HCT116 (cell line): ENCODE results near the gene ANP32D. TPM values are rescaled to one million over a fixed set of nuclear protein-coding genes. Genes with fewer than 3 reads are reported as not detected.

Source experiments
- ATAC-seq: fragments of 200-7000 bp; cut with Tn5 transposase; 2 replicates; pipeline ENCODE4 v1.9.1; 2020; ENCODE audit warnings: mild to moderate bottlenecking, moderate library complexity
- BruUV-seq: library from RNA; stranded (reverse); fragments of 400-500 nt; replicated peaks from 2 replicates; lab custom pipeline; 2021; lab: Mats Ljungman, UMichigan
- CTCF ChIA-PET: fragments of 300-600 bp; sonication (Branson Sonifier 250); formaldehyde crosslinking; loops from one replicate; lab custom pipeline; 2021; ENCODE audit warnings: antibody characterized with exemption; lab: Charles Lee
- POLR2A ChIA-PET: fragments of 300-600, 350-600 bp; sonication (Branson Sonifier 250); formaldehyde crosslinking; loops from one replicate; lab custom pipeline; 2021; ENCODE audit warnings: antibody characterized with exemption; lab: Charles Lee
- RAD21 ChIA-PET, 2 experiments: fragments of 300-600 bp; sonication (Branson Sonifier 250); formaldehyde crosslinking; loops; one replicate each; lab custom pipeline; 2023; ENCODE audit warnings: low total read pairs in 2 of 2; ENCODE audit not compliant: uncharacterized antibody in 2 of 2, unreplicated experiment in 2 of 2, low non-redundant PET in 1 of 2; lab: Charles Lee
- DNase-seq: peaks from one replicate; pipeline ENCODE4 v3.0.0-alpha.2; 2010; ENCODE audit warnings: low read depth, low spot score
- H2AFZ ChIP-seq: fragments of 200-600 bp; shearing (Covaris generic), sonication (generic); 2 replicates; pipeline ENCODE4 v1.6.1; 2017; ENCODE audit warnings: low read depth, mixed run types, mixed read lengths, antibody characterized with exemption, low read length; ENCODE audit not compliant: poor library complexity, severe bottlenecking
- H3K27ac ChIP-seq: 2 replicates; pipeline ENCODE4 v1.5.1; 2012; ENCODE audit warnings: low read depth, low read length
- H3K27me3 ChIP-seq: fragments of 200-600 bp; sonication (generic); 2 replicates; pipeline ENCODE4 v1.6.1; 2016; ENCODE audit warnings: mixed run types, low read length, mixed read lengths; ENCODE audit not compliant: insufficient read depth
- H3K36me3 ChIP-seq, 2 experiments: fragments of 200-500 bp in 1 of 2; fragments of 200-600 bp in 1 of 2; sonication (Bioruptor generic) in 1 of 2; sonication (generic) in 1 of 2; 2 replicates each; pipeline versions ENCODE4 v1.5.1 to v1.6.1; 2014 to 2016; ENCODE audit warnings: low read length in 2 of 2, inconsistent platforms in 1 of 2, mixed read lengths in 1 of 2, mixed run types in 1 of 2; ENCODE audit not compliant: insufficient read depth in 2 of 2, control insufficient read depth in 1 of 2
- H3K4me1 ChIP-seq, 2 experiments: fragments of 200-600 bp in 1 of 2; sonication (generic) in 1 of 2; 2 replicates each; pipeline versions ENCODE4 v1.5.1 to v1.6.1; 2012 to 2017; ENCODE audit warnings: low read length in 2 of 2, inconsistent platforms in 1 of 2, mild to moderate bottlenecking in 1 of 2, mixed read lengths in 1 of 2, mixed run types in 1 of 2, moderate library complexity in 1 of 2; ENCODE audit not compliant: insufficient read depth in 2 of 2, control insufficient read depth in 1 of 2
- H3K4me2 ChIP-seq: fragments of 200-600 bp; sonication (generic); 2 replicates; pipeline ENCODE4 v1.6.1; 2017; ENCODE audit warnings: mixed run types, low read length, mixed read lengths
- H3K4me3 ChIP-seq, 2 experiments: fragments of 200-600 bp in 1 of 2; sonication (generic) in 1 of 2; replicated peaks in 1 of 2; 2 replicates each; pipeline ENCODE4 v1.5.1; 2011 to 2016; ENCODE audit warnings: low read length in 2 of 2, control low read depth in 1 of 2, low read depth in 1 of 2, mild to moderate bottlenecking in 1 of 2, mixed read lengths in 1 of 2, mixed run types in 1 of 2
- H3K79me2 ChIP-seq: fragments of 200-600 bp; sonication (generic); 2 replicates; pipeline ENCODE4 v1.6.1; 2017; ENCODE audit warnings: mild to moderate bottlenecking, mixed run types, low read length, moderate library complexity, mixed read lengths; ENCODE audit not compliant: insufficient read depth
- H3K9ac ChIP-seq: fragments of 200-600 bp; sonication (generic); 2 replicates; pipeline ENCODE4 v1.6.1; 2016; ENCODE audit warnings: low read length, mixed read lengths
- H3K9me2 ChIP-seq: fragments of 200-600 bp; sonication (generic), shearing (Covaris generic); 2 replicates; pipeline ENCODE4 v1.6.1; 2017; ENCODE audit warnings: mixed run types, mild to moderate bottlenecking, moderate library complexity; ENCODE audit not compliant: insufficient read depth
- H3K9me3 ChIP-seq, 2 experiments: fragments of 200-500 bp in 1 of 2; fragments of 200-600 bp in 1 of 2; sonication (Bioruptor generic) in 1 of 2; sonication (generic) in 1 of 2; 2 replicates each; pipeline ENCODE4 v1.6.1; 2014 to 2017; ENCODE audit warnings: low read length in 2 of 2, mixed read lengths in 2 of 2, inconsistent platforms in 1 of 2, low read depth in 1 of 2, mild to moderate bottlenecking in 1 of 2, mixed run types in 1 of 2, moderate library complexity in 1 of 2; ENCODE audit not compliant: control insufficient read depth in 1 of 2, insufficient read depth in 1 of 2
- H4K20me1 ChIP-seq: fragments of 200-600 bp; sonication (generic), shearing (Covaris generic); 2 replicates; pipeline ENCODE4 v1.6.1; 2017; ENCODE audit warnings: mixed run types, mild to moderate bottlenecking, moderate library complexity; ENCODE audit not compliant: insufficient read depth
- CBX3 ChIP-seq: IDR thresholded peaks from 2 replicates; pipeline ENCODE4 v1.6.1; 2012; ENCODE audit warnings: low read depth
- CEBPB ChIP-seq: IDR thresholded peaks from 2 replicates; pipeline ENCODE4 v1.6.1; 2012; ENCODE audit warnings: low read depth
- ELF1 ChIP-seq: IDR thresholded peaks from 2 replicates; pipeline ENCODE4 v1.6.1; 2012; ENCODE audit warnings: low read depth, borderline replicate concordance
- EZH2 ChIP-seq: fragments of 200-600 bp; sonication (generic); IDR thresholded peaks from 2 replicates; pipeline ENCODE4 v1.6.1; 2017; ENCODE audit warnings: antibody characterized with exemption, mixed run types
- EZH2phosphoT487 ChIP-seq: fragments of 200-600 bp; IDR thresholded peaks from 2 replicates; pipeline ENCODE4 v1.6.1; 2018; ENCODE audit warnings: antibody characterized with exemption, borderline replicate concordance
- JUND ChIP-seq: IDR thresholded peaks from 2 replicates; pipeline ENCODE4 v1.6.1; 2012
- POLR2A ChIP-seq: IDR thresholded peaks from 2 replicates; pipeline ENCODE4 v1.7.0; 2011; ENCODE audit warnings: borderline replicate concordance; ENCODE audit not compliant: insufficient read depth, insufficient read length; ENCODE audit errors: extremely low read depth
- POLR2AphosphoS5 ChIP-seq: IDR thresholded peaks from 2 replicates; pipeline ENCODE4 v1.6.1; 2011; ENCODE audit warnings: mild to moderate bottlenecking, low read depth, low read length, moderate library complexity
- RAD21 ChIP-seq: IDR thresholded peaks from 2 replicates; pipeline ENCODE4 v1.6.1; 2012; ENCODE audit warnings: low read depth, mild to moderate bottlenecking
- SIN3A ChIP-seq: IDR thresholded peaks from 2 replicates; pipeline ENCODE4 v1.6.1; 2012; ENCODE audit warnings: low read depth
- SP1 ChIP-seq: IDR thresholded peaks from 2 replicates; pipeline ENCODE4 v1.6.1; 2012; ENCODE audit warnings: low read depth
- SRF ChIP-seq: IDR thresholded peaks from 2 replicates; pipeline ENCODE4 v1.6.1; 2012; ENCODE audit warnings: low read depth
- TCF7L2 ChIP-seq: IDR thresholded peaks from 2 replicates; pipeline ENCODE4 v1.7.0; 2011; ENCODE audit warnings: borderline replicate concordance, inconsistent platforms; ENCODE audit not compliant: insufficient read depth, insufficient read length; ENCODE audit errors: extremely low read depth
- YY1 ChIP-seq: IDR thresholded peaks from 2 replicates; pipeline ENCODE4 v1.6.1; 2011; ENCODE audit warnings: low read length, low read depth, moderate library complexity, mild to moderate bottlenecking; ENCODE audit not compliant: insufficient replicate concordance; ENCODE audit errors: extremely low read depth
- ZFX ChIP-seq: fragments of 450-650 bp; IDR thresholded peaks from 2 replicates; pipeline ENCODE4 v1.6.1; 2017
- ZNF274 ChIP-seq: fragments of 200-500 bp; sonication (Bioruptor generic); IDR thresholded peaks from 2 replicates; pipeline ENCODE4 v1.6.1; 2014; ENCODE audit warnings: mild to moderate bottlenecking, low read depth, low read length, inconsistent platforms
- intact Hi-C: fragments of 100-400 bp; cut with micrococcal nuclease; formaldehyde crosslinking; loops from 2 replicates; pipeline ENCODE4 v1.10.0; 2022
- total RNA-seq: library from RNA; stranded (reverse); gene quantifications from one replicate; pipeline ENCODE4 v1.2.1, GENCODE V29; 2021; ENCODE audit not compliant: unreplicated experiment
- TF ChIP-seq, protein P1 (sequence below): IDR thresholded peaks from 2 replicates; pipeline ENCODE4 v1.6.1; 2012
- TF ChIP-seq, protein P2 (sequence below): IDR thresholded peaks from 2 replicates; pipeline ENCODE4 v1.6.1; 2012
- TF ChIP-seq, protein P3 (sequence below): IDR thresholded peaks from 2 replicates; pipeline ENCODE4 v1.6.1; 2011; ENCODE audit warnings: mild to moderate bottlenecking, low read length, moderate library complexity; ENCODE audit not compliant: insufficient replicate concordance; ENCODE audit errors: extremely low read depth

ANP32D gene
- total RNA-seq, 1 experiment from 2014 or later, result not detected

DNA sequence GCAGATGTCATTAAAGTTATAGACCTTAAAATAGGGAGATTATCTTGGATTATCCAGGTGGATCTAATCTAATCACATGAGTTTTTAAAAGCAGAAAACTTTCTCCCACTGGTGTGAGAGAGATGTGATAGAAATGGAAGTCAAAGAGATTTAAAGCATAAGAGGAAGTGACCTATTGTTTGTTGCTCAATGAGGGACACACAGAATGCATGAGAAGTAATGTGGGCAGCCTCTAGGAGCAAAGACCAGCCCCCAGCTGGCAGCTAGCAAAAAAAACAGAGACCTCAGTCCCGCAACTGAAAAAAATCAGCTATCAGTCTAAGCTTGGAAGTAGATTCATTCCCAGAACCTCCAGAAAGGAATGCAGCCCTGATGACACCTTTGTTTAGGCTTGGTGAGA is 24.6 kb upstream of the ANP32D start:
- Histone ChIP-seq H3K36me3 (no peaks in the 10 kb centered on the region), H3K4me3 (no peak overlapping the region), H3K27me3 (no peaks in the 10 kb centered on the region), H3K79me2 (no peaks in the 10 kb centered on the region), H4K20me1 (no peaks in the 10 kb centered on the region), H3K4me2 (no peak overlapping the region), H2AFZ (no peak overlapping the region), H3K4me1 (no peaks in the 10 kb centered on the region), H3K9me3 (no peaks in the 10 kb centered on the region; a peak in 1 of 4 replicates), H3K9me2 (no peaks in the 10 kb centered on the region), H3K9ac (no peak overlapping the region), H3K27ac (no peak overlapping the region)
- intact Hi-C loops, result no loop called here
- RAD21 ChIA-PET, result no interaction called here
- POLR2A ChIA-PET, result no interaction called here
- BruUV-seq, result no TSS peak
- TF ChIP-seq YY1 (no peak), ZNF274 (no peak), SIN3A (no peak), POLR2AphosphoS5 (no peak), RAD21 (no peak)
- TF ChIP-seq, protein P1, sequence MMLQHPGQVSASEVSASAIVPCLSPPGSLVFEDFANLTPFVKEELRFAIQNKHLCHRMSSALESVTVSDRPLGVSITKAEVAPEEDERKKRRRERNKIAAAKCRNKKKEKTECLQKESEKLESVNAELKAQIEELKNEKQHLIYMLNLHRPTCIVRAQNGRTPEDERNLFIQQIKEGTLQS, result no peak
- TF ChIP-seq, protein P2, sequence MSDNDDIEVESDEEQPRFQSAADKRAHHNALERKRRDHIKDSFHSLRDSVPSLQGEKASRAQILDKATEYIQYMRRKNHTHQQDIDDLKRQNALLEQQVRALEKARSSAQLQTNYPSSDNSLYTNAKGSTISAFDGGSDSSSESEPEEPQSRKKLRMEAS, result no peak
- CTCF ChIA-PET, result no interaction called here
- DNase-seq, result no peak
- ATAC-seq, result no peak

DNA sequence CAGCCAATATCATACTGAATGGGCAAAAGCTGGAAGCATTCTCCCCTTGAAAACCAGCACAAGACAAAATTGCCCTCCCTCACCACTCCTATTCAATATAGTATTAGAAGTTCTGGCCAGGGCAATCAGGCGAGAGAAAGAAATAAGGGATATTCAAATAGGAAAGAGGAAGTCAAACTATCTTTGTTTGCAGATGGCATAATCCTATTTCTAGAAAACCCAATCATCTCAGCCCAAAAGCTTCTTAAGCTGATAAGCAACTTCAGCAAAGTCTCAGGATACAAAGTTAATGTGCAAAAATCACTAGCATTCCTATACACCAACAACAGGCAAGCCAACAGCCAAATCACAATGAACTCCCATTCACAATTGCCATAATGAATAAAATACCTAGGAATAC is 21.0 kb upstream of the ANP32D start:
- Histone ChIP-seq H3K27me3 (no peaks in the 10 kb centered on the region), H3K9me2 (no peaks in the 10 kb centered on the region), H3K79me2 (no peaks in the 10 kb centered on the region), H3K9ac (no peak overlapping the region), H3K4me2 (no peak overlapping the region), H4K20me1 (no peaks in the 10 kb centered on the region), H3K27ac (no peak overlapping the region), H3K9me3 (no peaks in the 10 kb centered on the region; a peak in 1 of 4 replicates), H3K4me1 (no peaks in the 10 kb centered on the region), H3K4me3 (no peak overlapping the region), H3K36me3 (no peaks in the 10 kb centered on the region), H2AFZ (no peak overlapping the region)
- no TSS peak for BruUV-seq
- RAD21 ChIA-PET, result no interaction called here
- TF ChIP-seq CEBPB, result no peak
- TF ChIP-seq YY1, result no peak
- TF ChIP-seq TCF7L2, result no peak
- no peak for TF ChIP-seq ZFX
- TF ChIP-seq, protein P1, result no peak
- no peak for TF ChIP-seq SRF
- TF ChIP-seq ELF1, result no peak
- no peak for TF ChIP-seq JUND
- TF ChIP-seq POLR2AphosphoS5, result no peak
- no peak for TF ChIP-seq EZH2
- TF ChIP-seq EZH2phosphoT487, result no peak
- TF ChIP-seq, protein P3, sequence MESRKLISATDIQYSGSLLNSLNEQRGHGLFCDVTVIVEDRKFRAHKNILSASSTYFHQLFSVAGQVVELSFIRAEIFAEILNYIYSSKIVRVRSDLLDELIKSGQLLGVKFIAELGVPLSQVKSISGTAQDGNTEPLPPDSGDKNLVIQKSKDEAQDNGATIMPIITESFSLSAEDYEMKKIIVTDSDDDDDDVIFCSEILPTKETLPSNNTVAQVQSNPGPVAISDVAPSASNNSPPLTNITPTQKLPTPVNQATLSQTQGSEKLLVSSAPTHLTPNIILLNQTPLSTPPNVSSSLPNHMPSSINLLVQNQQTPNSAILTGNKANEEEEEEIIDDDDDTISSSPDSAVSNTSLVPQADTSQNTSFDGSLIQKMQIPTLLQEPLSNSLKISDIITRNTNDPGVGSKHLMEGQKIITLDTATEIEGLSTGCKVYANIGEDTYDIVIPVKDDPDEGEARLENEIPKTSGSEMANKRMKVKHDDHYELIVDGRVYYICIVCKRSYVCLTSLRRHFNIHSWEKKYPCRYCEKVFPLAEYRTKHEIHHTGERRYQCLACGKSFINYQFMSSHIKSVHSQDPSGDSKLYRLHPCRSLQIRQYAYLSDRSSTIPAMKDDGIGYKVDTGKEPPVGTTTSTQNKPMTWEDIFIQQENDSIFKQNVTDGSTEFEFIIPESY, result no peak
- no peak for TF ChIP-seq POLR2A
- TF ChIP-seq CBX3, result no peak
- no peak for TF ChIP-seq SP1
- intact Hi-C loops, result loop anchor here (10.0 kb wide), 2 partner anchors 167 to 257 kb away; no protein-coding TSS in a partner anchor
- POLR2A ChIA-PET, result no interaction called here
- CTCF ChIA-PET, result no interaction called here
- DNase-seq (no peak), ATAC-seq (no peak)
